Activated T-cell treated with anti-CD3 and anti-CD28 coated beads, Interleukin-2, amount 50 U/mL, for 72 hours (primary cell): ENCODE results near the gene WDR48. TPM values are rescaled to one million over a fixed set of nuclear protein-coding genes. Genes with fewer than 3 reads are reported as not detected.

Source experiments
- ATAC-seq, 2 donors: fragments of 150-1000 bp; cut with Tn5 transposase; replicated peaks in 1 of 2; 2 replicates each; pipeline ENCODE4 v1.10.0; 2021; ENCODE audit warnings: moderate library complexity in 2 of 2, mild to moderate bottlenecking in 1 of 2
- DNase-seq, 2 donors: peaks; one replicate each; pipeline ENCODE4 v3.0.0; 2021 to 2022; ENCODE audit warnings: mixed read lengths in 1 of 2
- H3K27ac Mint-ChIP-seq: one replicate; pipeline ENCODE4 v1.8.0; 2022; ENCODE audit warnings: mild to moderate bottlenecking, moderate library complexity, mixed read lengths
- H3K27me3 Mint-ChIP-seq: one replicate; pipeline ENCODE4 v1.8.0; 2022; ENCODE audit warnings: low read depth, mixed read lengths
- H3K36me3 Mint-ChIP-seq, 2 donors: one replicate each; pipeline ENCODE4 v1.8.0; 2022; ENCODE audit warnings: mixed read lengths in 2 of 2, mild to moderate bottlenecking in 1 of 2; ENCODE audit not compliant: insufficient read depth in 2 of 2
- H3K4me1 Mint-ChIP-seq: one replicate; pipeline ENCODE4 v1.8.0; 2022; ENCODE audit warnings: low read depth, mixed read lengths
- H3K4me3 Mint-ChIP-seq, 2 donors: one replicate each; pipeline ENCODE4 v1.8.0; 2022; ENCODE audit warnings: mild to moderate bottlenecking in 2 of 2, mixed read lengths in 2 of 2, moderate library complexity in 2 of 2
- H3K9me3 Mint-ChIP-seq, 2 donors: one replicate each; pipeline ENCODE4 v1.8.0; 2022; ENCODE audit warnings: mixed read lengths in 2 of 2
- total RNA-seq, 2 donors: library from RNA; stranded (reverse); gene quantifications; one replicate each; pipeline ENCODE4 v1.2.3, GENCODE V29; 2022

Gene WDR48
- total RNA-seq, 2 donors from 2014 or later, result 53.3 to 61.0 TPM

GRCh38 chr3:39075910-39076309, 24.1 kb downstream of the WDR48 start:
- Mint-ChIP-seq H3K9me3 (no peaks in the 10 kb centered on the region), H3K4me3 (no peak overlapping the region), H3K27ac (no peak overlapping the region), H3K4me1 (peaks cover 12% of the 10 kb centered on the region), H3K36me3 (peaks cover 17 to 24% of the 10 kb centered on the region in 2 donors), H3K27me3 (no peaks in the 10 kb centered on the region)
- ATAC-seq, result no peak
- DNase-seq, result no peak

- DNase-seq, result no peak
- no peak overlapping the region for H3K4me3 Mint-ChIP-seq
- no peaks in the 10 kb centered on the region for H3K27me3 Mint-ChIP-seq
- H3K27ac Mint-ChIP-seq, result no peak overlapping the region
- peaks cover 26 to 29% of the 10 kb centered on the region in 2 donors for H3K36me3 Mint-ChIP-seq
- no peaks in the 10 kb centered on the region for H3K9me3 Mint-ChIP-seq
- H3K4me1 Mint-ChIP-seq, result peaks cover 30% of the 10 kb centered on the region
- ATAC-seq, result no peak
These were observed 27.7 kb downstream of the WDR48 start for GRCh38 chr3:39079530-39079929.

GRCh38 chr3:39080026-39080425, 28.2 kb downstream of the WDR48 start:
- no peak overlapping the region for H3K4me3 Mint-ChIP-seq
- DNase-seq (no peak), ATAC-seq (no peak)
- no peaks in the 10 kb centered on the region for H3K9me3 Mint-ChIP-seq
- peak overlapping the region; percentile 52 for H3K27ac Mint-ChIP-seq
- peaks cover 30% of the 10 kb centered on the region for H3K4me1 Mint-ChIP-seq
- H3K27me3 Mint-ChIP-seq, result no peaks in the 10 kb centered on the region
- peaks cover 22 to 27% of the 10 kb centered on the region in 2 donors for H3K36me3 Mint-ChIP-seq

GRCh38 chr3:39082666-39083313, 31.0 kb downstream of the WDR48 start:
- ATAC-seq (peak; percentile 72 to 91), DNase-seq (no peak)
- H3K4me3 Mint-ChIP-seq, result peak overlapping the region in 1 of 2 donors; percentile 37
- peaks cover 18% of the 10 kb centered on the region for H3K4me1 Mint-ChIP-seq
- H3K36me3 Mint-ChIP-seq, result peaks cover 16 to 17% of the 10 kb centered on the region in 2 donors
- peak overlapping the region; percentile 80 for H3K27ac Mint-ChIP-seq
- H3K9me3 Mint-ChIP-seq, result no peaks in the 10 kb centered on the region
- H3K27me3 Mint-ChIP-seq, result no peaks in the 10 kb centered on the region

GRCh38 chr3:39086144-39086543, 34.3 kb downstream of the WDR48 start:
- Mint-ChIP-seq H3K27ac (no peak overlapping the region), H3K9me3 (no peaks in the 10 kb centered on the region), H3K36me3 (peaks cover 14 to 16% of the 10 kb centered on the region in 2 donors), H3K4me3 (no peak overlapping the region), H3K27me3 (no peaks in the 10 kb centered on the region), H3K4me1 (peaks cover 18% of the 10 kb centered on the region)
- DNase-seq (no peak), ATAC-seq (no peak)

GRCh38 chr3:39088456-39088855, 36.6 kb downstream of the WDR48 start:
- Mint-ChIP-seq H3K36me3 (peaks cover 6 to 11% of the 10 kb centered on the region in 2 donors), H3K27ac (no peak overlapping the region)
- no peak for ATAC-seq

GRCh38 chr3:39088889-39089288, 37.1 kb downstream of the WDR48 start:
- H3K4me3 Mint-ChIP-seq, result no peak overlapping the region
- no peaks in the 10 kb centered on the region for H3K27me3 Mint-ChIP-seq
- no peak for DNase-seq
- no peaks in the 10 kb centered on the region for H3K4me1 Mint-ChIP-seq
- no peak overlapping the region for H3K27ac Mint-ChIP-seq
- ATAC-seq, result no peak
- H3K36me3 Mint-ChIP-seq, result peaks cover 8 to 12% of the 10 kb centered on the region in 2 donors
- no peaks in the 10 kb centered on the region for H3K9me3 Mint-ChIP-seq

More at GRCh38 chr3:39088456-39088855, 36.6 kb downstream of the WDR48 start:
- no peak for DNase-seq
- Mint-ChIP-seq H3K27me3 (no peaks in the 10 kb centered on the region), H3K9me3 (no peaks in the 10 kb centered on the region), H3K4me1 (peaks cover under 1% of the 10 kb centered on the region), H3K4me3 (no peak overlapping the region)

- peak; percentile 40 to 54 for ATAC-seq
- Mint-ChIP-seq H3K4me3 (no peak overlapping the region), H3K9me3 (no peaks in the 10 kb centered on the region)
These were observed 39.1 kb downstream of the WDR48 start for GRCh38 chr3:39090922-39091321.

GRCh38 chr3:39094851-39095677, 43.2 kb downstream of the WDR48 start:
- no peaks in the 10 kb centered on the region for H3K9me3 Mint-ChIP-seq
- no peak for DNase-seq
- no peaks in the 10 kb centered on the region for H3K27me3 Mint-ChIP-seq
- no peak for ATAC-seq
- peaks cover 7 to 8% of the 10 kb centered on the region in 2 donors for H3K36me3 Mint-ChIP-seq
- no peaks in the 10 kb centered on the region for H3K4me1 Mint-ChIP-seq
- no peak overlapping the region for H3K4me3 Mint-ChIP-seq
- H3K27ac Mint-ChIP-seq, result no peak overlapping the region

More at GRCh38 chr3:39090922-39091321, 39.1 kb downstream of the WDR48 start:
- Mint-ChIP-seq H3K36me3 (peaks cover 9 to 12% of the 10 kb centered on the region in 2 donors), H3K27me3 (no peaks in the 10 kb centered on the region), H3K4me1 (no peaks in the 10 kb centered on the region), H3K27ac (peak overlapping the region; percentile 79)
- DNase-seq, result no peak

- H3K27me3 Mint-ChIP-seq, result no peaks in the 10 kb centered on the region
- H3K9me3 Mint-ChIP-seq, result no peaks in the 10 kb centered on the region
- no peak overlapping the region for H3K4me3 Mint-ChIP-seq
- H3K27ac Mint-ChIP-seq, result no peak overlapping the region
- H3K36me3 Mint-ChIP-seq, result peaks cover 7 to 8% of the 10 kb centered on the region in 2 donors
- ATAC-seq, result no peak
- H3K4me1 Mint-ChIP-seq, result no peaks in the 10 kb centered on the region
- DNase-seq, result no peak
These were observed 44.0 kb downstream of the WDR48 start for GRCh38 chr3:39095778-39096177.

- no peaks in the 10 kb centered on the region for H3K4me1 Mint-ChIP-seq
- no peaks in the 10 kb centered on the region for H3K27me3 Mint-ChIP-seq
- no peaks in the 10 kb centered on the region for H3K9me3 Mint-ChIP-seq
- H3K4me3 Mint-ChIP-seq, result no peak overlapping the region
- H3K36me3 Mint-ChIP-seq, result peaks cover 7% of the 10 kb centered on the region in 2 donors
- H3K27ac Mint-ChIP-seq, result no peak overlapping the region
- DNase-seq, result no peak
- ATAC-seq, result no peak
These were observed 45.0 kb downstream of the WDR48 start for GRCh38 chr3:39096775-39097174.

- H3K4me3 Mint-ChIP-seq, result no peak overlapping the region
- no peaks in the 10 kb centered on the region for H3K4me1 Mint-ChIP-seq
- ATAC-seq (no peak), DNase-seq (no peak)
- H3K27ac Mint-ChIP-seq, result no peak overlapping the region
- H3K27me3 Mint-ChIP-seq, result no peaks in the 10 kb centered on the region
- H3K9me3 Mint-ChIP-seq, result no peaks in the 10 kb centered on the region
- peaks cover 4 to 5% of the 10 kb centered on the region in 2 donors for H3K36me3 Mint-ChIP-seq
These were observed 46.1 kb downstream of the WDR48 start for GRCh38 chr3:39097716-39098472.

- no peak overlapping the region for H3K4me3 Mint-ChIP-seq
- ATAC-seq, result no peak
- H3K4me1 Mint-ChIP-seq, result no peaks in the 10 kb centered on the region
- no peaks in the 10 kb centered on the region for H3K27me3 Mint-ChIP-seq
- peaks cover 4 to 5% of the 10 kb centered on the region in 2 donors for H3K36me3 Mint-ChIP-seq
- DNase-seq, result no peak
- H3K27ac Mint-ChIP-seq, result no peak overlapping the region
- no peaks in the 10 kb centered on the region for H3K9me3 Mint-ChIP-seq
These were observed 46.7 kb downstream of the WDR48 start for GRCh38 chr3:39098473-39099000.
